Fibroblast of lung (primary cell): Measurements from ENCODE around the gene PRXL2C. TPM values are rescaled to one million over a fixed set of nuclear protein-coding genes. Genes with fewer than 3 reads are reported as not detected.
"Not testable (repeated sequence)": the region's sequence is repeated elsewhere in the genome, so short reads cannot be mapped to it uniquely, and the experiment has no call there.

Experiments
- DNase-seq, 2 donors: peaks; one replicate each; pipeline versions ENCODE4 v3.0.0 to v3.0.0-alpha.2; 2010; ENCODE audit warnings: low read depth in 2 of 2
- H2AFZ ChIP-seq: 2 replicates; pipeline ENCODE4 v1.5.1; 2012; ENCODE audit warnings: low read length, control low read depth, inconsistent platforms
- H3K27ac ChIP-seq: 2 replicates; pipeline ENCODE4 v1.5.1; 2011; ENCODE audit warnings: low read length, control low read depth; ENCODE audit not compliant: insufficient read depth
- H3K27me3 ChIP-seq: 2 replicates; pipeline ENCODE4 v1.5.1; 2011; ENCODE audit warnings: mild to moderate bottlenecking, low read length; ENCODE audit not compliant: control insufficient read depth, insufficient read depth
- H3K36me3 ChIP-seq: 2 replicates; pipeline ENCODE4 v1.5.1; 2011; ENCODE audit warnings: low read length; ENCODE audit not compliant: control insufficient read depth, insufficient read depth
- H3K4me1 ChIP-seq: 2 replicates; pipeline ENCODE4 v1.5.1; 2011; ENCODE audit warnings: low read length; ENCODE audit not compliant: control insufficient read depth, insufficient read depth; ENCODE audit errors: extremely low read depth
- H3K4me2 ChIP-seq: 2 replicates; pipeline ENCODE4 v1.5.1; 2011; ENCODE audit warnings: low read length, control low read depth; ENCODE audit not compliant: insufficient read depth; ENCODE audit errors: extremely low read depth
- H3K4me3 ChIP-seq, 4 experiments: fragments of 200-600 bp in 1 of 4; sonication (generic) in 1 of 4; replicated peaks in 1 of 4; 2 replicates each; pipeline ENCODE4 v1.5.1; 2011 to 2016; ENCODE audit warnings: low read length in 4 of 4, low read depth in 3 of 4, mild to moderate bottlenecking in 3 of 4, control low read depth in 2 of 4, inconsistent platforms in 1 of 4, mixed read lengths in 1 of 4; ENCODE audit not compliant: insufficient read depth in 1 of 4; ENCODE audit errors: control extremely low read depth in 1 of 4
- H3K79me2 ChIP-seq: 2 replicates; pipeline ENCODE4 v1.5.1; 2012; ENCODE audit warnings: mild to moderate bottlenecking, low read length, inconsistent platforms; ENCODE audit not compliant: control insufficient read depth, insufficient read depth
- H3K9ac ChIP-seq: 2 replicates; pipeline ENCODE4 v1.5.1; 2011; ENCODE audit warnings: mild to moderate bottlenecking, low read length, control low read depth; ENCODE audit not compliant: insufficient read depth
- H3K9me3 ChIP-seq: 2 replicates; pipeline ENCODE4 v1.5.1; 2012; ENCODE audit warnings: low read depth, low read length; ENCODE audit not compliant: control insufficient read depth, insufficient read depth
- H4K20me1 ChIP-seq: 2 replicates; pipeline ENCODE4 v1.5.1; 2011; ENCODE audit warnings: low read length; ENCODE audit not compliant: control insufficient read depth, insufficient read depth; ENCODE audit errors: extremely low read depth
- EZH2 ChIP-seq: IDR thresholded peaks from 2 replicates; pipeline ENCODE4 v1.5.1; 2012; ENCODE audit warnings: low read length, control low read depth, mild to moderate bottlenecking; ENCODE audit errors: missing control alignments
- polyA minus RNA-seq: library from RNA; depleted of rRNA, polyadenylated mRNA; stranded (reverse); fragments of >200 nt; gene quantifications from 2 replicates; pipeline ENCODE4 v1.2.3, GENCODE V29; 2011; ENCODE audit warnings: low replicate concordance
- polyA plus RNA-seq, 2 donors: library from polyadenylated mRNA; depleted of rRNA in 1 of 2; stranded (reverse) in 1 of 2; unstranded in 1 of 2; fragments of >200 nt; gene quantifications; 2 replicates each; pipeline ENCODE4 v1.2.1, GENCODE V29; 2011 to 2012; ENCODE audit warnings: missing spikeins in 1 of 2
- total RNA-seq: library from RNA; depleted of rRNA; stranded (reverse); fragments of >200 nt; gene quantifications from 2 replicates; pipeline ENCODE4 v1.2.1, GENCODE V29; 2014
- TF ChIP-seq, protein P1 (sequence below), 2 donors: IDR thresholded peaks in 1 of 2; conservative IDR thresholded peaks in 1 of 2; 1 replicate in 1 of 2; 2 replicates in 1 of 2; pipeline ENCODE4 v1.5.1; 2011 to 2012; ENCODE audit warnings: low read length in 2 of 2, control low read depth in 1 of 2, inconsistent platforms in 1 of 2, low read depth in 1 of 2, mild to moderate bottlenecking in 1 of 2

PRXL2C gene, protein sequence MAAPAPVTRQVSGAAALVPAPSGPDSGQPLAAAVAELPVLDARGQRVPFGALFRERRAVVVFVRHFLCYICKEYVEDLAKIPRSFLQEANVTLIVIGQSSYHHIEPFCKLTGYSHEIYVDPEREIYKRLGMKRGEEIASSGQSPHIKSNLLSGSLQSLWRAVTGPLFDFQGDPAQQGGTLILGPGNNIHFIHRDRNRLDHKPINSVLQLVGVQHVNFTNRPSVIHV
- 29.3 and 64.4 TPM in 2 replicates for total RNA-seq
- polyA plus RNA-seq: 24.5 and 31.2 TPM in 2 replicates
- polyA plus RNA-seq (2012): 21.7 and 24.7 TPM in 2 replicates
- polyA minus RNA-seq: 12.8 and 19.9 TPM in 2 replicates

DNA sequence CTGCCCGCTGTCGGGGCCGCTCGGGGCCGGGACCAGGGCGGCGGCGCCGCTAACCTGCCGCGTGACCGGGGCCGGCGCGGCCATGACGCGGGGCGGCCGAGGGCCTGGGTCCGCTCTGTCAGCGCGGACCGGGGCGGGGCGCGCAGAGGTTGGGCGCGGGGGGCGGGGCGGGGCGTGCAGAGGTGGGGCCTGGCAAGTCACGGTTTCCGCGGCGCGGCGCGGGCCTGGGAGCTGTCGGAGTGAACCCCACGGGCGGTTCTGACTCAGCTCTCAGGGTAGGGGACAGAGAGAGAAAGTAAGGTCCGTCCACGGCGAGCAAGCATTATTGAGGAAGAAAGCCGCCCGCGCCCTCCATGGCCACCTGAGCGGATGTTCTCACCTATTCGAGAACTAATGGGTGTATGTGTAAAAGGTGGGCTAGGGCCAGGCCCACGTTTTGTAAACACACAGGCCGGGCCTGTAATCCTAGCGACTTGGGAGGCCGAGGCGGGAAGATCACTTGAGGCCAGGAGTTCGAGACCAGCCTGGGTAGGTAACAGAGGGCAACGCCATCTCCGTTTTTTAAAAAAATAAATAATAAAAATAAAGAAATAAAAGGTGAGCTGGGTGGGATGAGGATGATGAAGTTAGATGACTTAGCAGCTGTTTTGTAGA, at the start of gene PRXL2C:
Gene PRXL2C (minus strand): TSS at position 120 of the 654 bp plus-strand sequence. CDS start 36 bp downstream, at position 84.
- TF ChIP-seq, protein P1, sequence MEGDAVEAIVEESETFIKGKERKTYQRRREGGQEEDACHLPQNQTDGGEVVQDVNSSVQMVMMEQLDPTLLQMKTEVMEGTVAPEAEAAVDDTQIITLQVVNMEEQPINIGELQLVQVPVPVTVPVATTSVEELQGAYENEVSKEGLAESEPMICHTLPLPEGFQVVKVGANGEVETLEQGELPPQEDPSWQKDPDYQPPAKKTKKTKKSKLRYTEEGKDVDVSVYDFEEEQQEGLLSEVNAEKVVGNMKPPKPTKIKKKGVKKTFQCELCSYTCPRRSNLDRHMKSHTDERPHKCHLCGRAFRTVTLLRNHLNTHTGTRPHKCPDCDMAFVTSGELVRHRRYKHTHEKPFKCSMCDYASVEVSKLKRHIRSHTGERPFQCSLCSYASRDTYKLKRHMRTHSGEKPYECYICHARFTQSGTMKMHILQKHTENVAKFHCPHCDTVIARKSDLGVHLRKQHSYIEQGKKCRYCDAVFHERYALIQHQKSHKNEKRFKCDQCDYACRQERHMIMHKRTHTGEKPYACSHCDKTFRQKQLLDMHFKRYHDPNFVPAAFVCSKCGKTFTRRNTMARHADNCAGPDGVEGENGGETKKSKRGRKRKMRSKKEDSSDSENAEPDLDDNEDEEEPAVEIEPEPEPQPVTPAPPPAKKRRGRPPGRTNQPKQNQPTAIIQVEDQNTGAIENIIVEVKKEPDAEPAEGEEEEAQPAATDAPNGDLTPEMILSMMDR (conservative IDR thresholded peaks at IDR 0.05 in 1 of 2, IDR thresholded peaks at IDR 0.05 in 1 of 2; ENCODE audit: low read depth in 1 of 2, low read length in 2 of 2): no peak
- no peak for TF ChIP-seq EZH2
- Histone ChIP-seq H2AFZ (peak within 1 kb of the TSS; percentile 48), H3K4me2 (peak within 1 kb of the TSS; percentile 92), H3K4me1 (no peaks in the 10 kb centered on the region), H3K9ac (peak within 1 kb of the TSS; percentile 96), H3K27ac (peak within 1 kb of the TSS; percentile 97), H3K9me3 (no peaks in the 10 kb centered on the region), H4K20me1 (no peaks in the 10 kb centered on the region), H3K79me2 (peaks cover 3% of the 10 kb centered on the region), H3K4me3 (peak within 1 kb of the TSS; percentile 69 to 82 (median 72)), H3K36me3 (peaks cover 2% of the 10 kb centered on the region), H3K27me3 (no peaks in the 10 kb centered on the region)
- peak; percentile 65 to 70 for DNase-seq

DNA sequence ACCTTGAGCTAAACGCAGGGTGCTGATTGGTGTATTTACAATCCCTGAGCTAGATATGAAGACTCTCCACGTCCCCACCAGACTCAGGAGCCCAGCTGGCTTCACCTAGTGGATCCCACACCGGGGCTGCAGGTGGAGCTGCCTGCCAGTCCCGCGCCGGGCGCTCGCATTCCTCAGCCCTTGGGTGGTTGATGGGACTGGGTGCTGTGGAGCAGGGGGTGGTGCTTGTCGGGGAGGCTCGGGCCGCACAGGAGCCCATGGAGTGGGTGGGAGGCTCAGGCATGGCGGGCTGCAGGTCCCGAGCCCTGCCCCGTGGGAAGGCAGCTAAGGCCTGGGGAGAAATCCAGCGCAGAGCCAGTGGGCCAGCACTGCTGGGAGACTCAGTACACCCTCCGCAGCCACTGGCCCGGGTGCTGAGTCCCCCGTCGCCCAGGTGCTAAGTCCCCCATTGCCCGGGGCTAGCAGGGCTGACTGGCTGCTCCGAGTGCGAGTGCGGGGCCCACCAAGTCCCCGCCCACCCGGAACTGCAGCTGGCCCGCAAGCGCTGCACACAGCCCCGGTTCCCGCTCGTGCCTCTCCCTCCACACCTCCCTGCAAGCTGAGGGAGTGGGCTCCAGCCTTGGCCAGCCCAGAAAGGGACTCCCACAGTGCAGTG, 45.7 kb upstream of the PRXL2C start:
- not testable (repeated sequence) for H3K4me3 ChIP-seq, H2AFZ ChIP-seq, H3K4me2 ChIP-seq, H3K27ac ChIP-seq, DNase-seq, H3K36me3 ChIP-seq, H3K27me3 ChIP-seq, H3K4me1 ChIP-seq, H4K20me1 ChIP-seq, H3K9me3 ChIP-seq, H3K9ac ChIP-seq, H3K79me2 ChIP-seq

DNA sequence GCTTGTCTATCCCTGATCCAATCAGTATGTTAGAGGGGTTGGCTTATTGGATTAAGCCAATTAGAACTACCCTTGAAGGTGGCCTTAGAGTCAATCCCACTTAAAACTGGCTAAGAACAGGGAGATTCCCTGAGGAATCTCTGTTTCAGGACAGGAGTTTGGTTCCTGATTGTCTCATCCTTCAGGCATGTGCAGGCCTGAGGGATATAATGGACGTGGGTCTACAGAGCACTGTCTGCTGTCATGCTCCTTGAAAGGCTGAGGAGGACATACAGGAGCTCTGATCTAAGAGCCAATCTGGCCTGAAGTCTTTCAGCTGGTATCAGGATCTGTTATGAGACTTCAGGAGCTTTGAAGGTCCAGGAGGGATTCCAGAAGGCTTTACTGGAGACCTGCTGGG, 36.2 kb upstream of the PRXL2C start:
- Histone ChIP-seq H3K9me3 (no peaks in the 10 kb centered on the region), H3K27ac (no peak overlapping the region), H2AFZ (no peak overlapping the region), H3K27me3 (no peaks in the 10 kb centered on the region), H4K20me1 (no peaks in the 10 kb centered on the region), H3K36me3 (no peaks in the 10 kb centered on the region), H3K4me3 (no peak overlapping the region), H3K4me2 (no peak overlapping the region), H3K9ac (no peak overlapping the region), H3K79me2 (no peaks in the 10 kb centered on the region), H3K4me1 (no peaks in the 10 kb centered on the region)
- TF ChIP-seq EZH2: no peak
- TF ChIP-seq, protein P1 (conservative IDR thresholded peaks at IDR 0.05 in 1 of 2, IDR thresholded peaks at IDR 0.05 in 1 of 2; ENCODE audit: low read depth in 1 of 2, low read length in 2 of 2): no peak
- no peak for DNase-seq
